ENCODE measurements around the gene LPCAT1.

The LPCAT1 gene

GRCh38 chr5:1466631-1467265 lies 57.0 kb downstream of the LPCAT1 start:
- DNase-seq (ENCODE audit: low read depth): no peak
- TF ChIP-seq CTCF (IDR thresholded peaks at IDR 0.05; ENCODE audit: insufficient read depth, low read depth, low read length, missing control alignments): no peak
- H3K4me3 ChIP-seq (ENCODE audit: low read depth, low read length): no peak overlapping the region

- H3K4me3 ChIP-seq (ENCODE audit: low read depth, low read length): no peak overlapping the region
- no peak for TF ChIP-seq CTCF (IDR thresholded peaks at IDR 0.05; ENCODE audit: insufficient read depth, low read depth, low read length, missing control alignments)
- no peak for DNase-seq (ENCODE audit: low read depth)
Observed at GRCh38 chr5:1465966-1466471, 57.7 kb downstream of the LPCAT1 start.

GRCh38 chr5:1465117-1465516 lies 58.6 kb downstream of the LPCAT1 start:
- no peak for DNase-seq (ENCODE audit: low read depth)
- TF ChIP-seq CTCF (IDR thresholded peaks at IDR 0.05; ENCODE audit: insufficient read depth, low read depth, low read length, missing control alignments): no peak
- no peak overlapping the region for H3K4me3 ChIP-seq (ENCODE audit: low read depth, low read length)

GRCh38 chr5:1464511-1464910 lies 59.2 kb downstream of the LPCAT1 start:
- H3K4me3 ChIP-seq (ENCODE audit: low read depth, low read length): no peak overlapping the region
- no peak for DNase-seq (ENCODE audit: low read depth)
- TF ChIP-seq CTCF (IDR thresholded peaks at IDR 0.05; ENCODE audit: insufficient read depth, low read depth, low read length, missing control alignments): no peak

- TF ChIP-seq CTCF (IDR thresholded peaks at IDR 0.05; ENCODE audit: insufficient read depth, low read depth, low read length, missing control alignments): no peak
- H3K4me3 ChIP-seq (ENCODE audit: low read depth, low read length): no peak overlapping the region
- no peak for DNase-seq (ENCODE audit: low read depth)
Observed at GRCh38 chr5:1464096-1464446, 59.7 kb downstream of the LPCAT1 start.

GRCh38 chr5:1463326-1464095 lies 60.2 kb downstream of the LPCAT1 start:
- no peak for TF ChIP-seq CTCF (IDR thresholded peaks at IDR 0.05; ENCODE audit: insufficient read depth, low read depth, low read length, missing control alignments)
- no peak for DNase-seq (ENCODE audit: low read depth)
- H3K4me3 ChIP-seq (ENCODE audit: low read depth, low read length): no peak overlapping the region

Data from GM12865 (cell line).